GM18526 (cell line): ENCODE data around the gene RSRP1.
"Not testable (repeated sequence)": the region's sequence is repeated elsewhere in the genome, so short reads cannot be mapped to it uniquely, and the experiment has no call there.

Experiments
- POLR2A ChIP-seq: IDR thresholded peaks from 3 replicates; pipeline ENCODE4 v1.6.1; 2011; ENCODE audit not compliant: insufficient read length; ENCODE audit errors: extremely low read depth

RSRP1 gene

GRCh38 chr1:25247024-25247828 lies at the start of gene RSRP1:
RSRP1 (minus strand) TSS chr1:25247454; CDS start chr1:25246963, 491 bp downstream.
- peak; percentile 100 for TF ChIP-seq POLR2A

GRCh38 chr1:25272238-25272637 lies 25.0 kb upstream of the RSRP1 start, which contains the start of gene RHD:
RHD (plus strand) TSS chr1:25272509; CDS start chr1:25272548, 39 bp downstream.
- TF ChIP-seq POLR2A = not testable (repeated sequence)

- no peak for TF ChIP-seq POLR2A
Measured at GRCh38 chr1:25257196-25257595, 9.9 kb upstream of the RSRP1 start.

- TF ChIP-seq POLR2A = no peak
Measured at GRCh38 chr1:25256578-25256965, 9.3 kb upstream of the RSRP1 start.

GRCh38 chr1:25255706-25256577 lies 8.7 kb upstream of the RSRP1 start:
- TF ChIP-seq POLR2A = no peak

GRCh38 chr1:25253911-25254310 lies 6.7 kb upstream of the RSRP1 start:
- no peak for TF ChIP-seq POLR2A

GRCh38 chr1:25247829-25248754 lies 838 bp upstream of the RSRP1 start:
- TF ChIP-seq POLR2A = no peak

GRCh38 chr1:25246600-25247023 lies 642 bp downstream of the RSRP1 start:
- no peak for TF ChIP-seq POLR2A

- TF ChIP-seq POLR2A = no peak
Measured at GRCh38 chr1:25245809-25246599, 1.2 kb downstream of the RSRP1 start.

GRCh38 chr1:25245393-25245792 lies 1.9 kb downstream of the RSRP1 start:
- TF ChIP-seq POLR2A = no peak

- TF ChIP-seq POLR2A = no peak
Measured at GRCh38 chr1:25243907-25244306, 3.3 kb downstream of the RSRP1 start.

GRCh38 chr1:25239681-25240541 lies 7.3 kb downstream of the RSRP1 start:
- peak; percentile 65 for TF ChIP-seq POLR2A

GRCh38 chr1:25238046-25238445 lies 9.2 kb downstream of the RSRP1 start:
- TF ChIP-seq POLR2A = no peak
